Vagina (tissue), 2 donors: Measurements from ENCODE around the gene ANKFN1.

Experiments
- CTCF ChIP-seq, 3 experiments: fragments of 450-650 bp in 2 of 3; fragments of 200-600 bp in 1 of 3; sonication (generic) in 1 of 3; IDR thresholded peaks; one replicate each; pipeline ENCODE4 v1.5.1; 2017 to 2019; ENCODE audit warnings: antibody characterized with exemption in 3 of 3, mild to moderate bottlenecking in 2 of 3, moderate library complexity in 2 of 3
- POLR2A ChIP-seq, 2 donors: fragments of 450-650 bp; IDR thresholded peaks; one replicate each; pipeline ENCODE4 v1.6.1; 2017; ENCODE audit warnings: antibody characterized with exemption in 2 of 2, mild to moderate bottlenecking in 2 of 2, moderate library complexity in 2 of 2

GRCh38 chr17:56350592-56350991 is 197.3 kb downstream of the ANKFN1 start:
- TF ChIP-seq CTCF (IDR thresholded peaks at IDR 0.05) (no peak), POLR2A (IDR thresholded peaks at IDR 0.05) (no peak)
